Measurements from ENCODE around the gene TRERF1.
"Not testable (repeated sequence)": the region's sequence is repeated elsewhere in the genome, so short reads cannot be mapped to it uniquely, and the experiment has no call there.

DNA sequence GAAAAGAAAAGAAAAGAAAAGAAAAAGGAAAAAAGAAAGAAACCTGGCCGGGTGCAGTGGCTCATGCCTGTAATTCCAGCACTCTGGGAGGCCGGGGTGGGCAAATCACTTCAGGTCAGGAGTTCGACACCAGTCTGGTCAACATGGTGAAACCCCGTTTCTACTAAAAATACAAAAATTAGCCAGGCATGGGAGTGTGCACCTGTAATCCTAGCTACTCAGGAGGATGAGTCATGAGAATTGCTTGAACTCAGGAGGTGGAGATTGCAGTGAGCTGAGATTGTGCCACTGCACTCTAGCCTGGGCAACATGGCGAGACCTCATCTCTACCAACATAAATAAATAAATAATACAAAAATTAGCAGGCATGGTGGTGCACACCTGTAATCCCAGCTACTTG, 259.3 kb downstream of the TRERF1 start:
- TF ChIP-seq EZH2 (IDR thresholded peaks at IDR 0.05); POLR2AphosphoS5 (IDR thresholded peaks at IDR 0.05; ENCODE audit: borderline replicate concordance, low read depth, low read length): not testable (repeated sequence)

Data from SK-N-MC (cell line).